GM10248 (cell line): ENCODE data around the gene SPIN2A.
"Not testable (repeated sequence)": the region's sequence is repeated elsewhere in the genome, so short reads cannot be mapped to it uniquely, and the experiment has no call there.

Experiments
- CTCF ChIA-PET: fragments of 300-600 bp; sonication (Branson Sonifier 250); formaldehyde crosslinking; extraction: SDS; loops from one replicate; lab custom pipeline; 2021; ENCODE audit warnings: antibody characterized with exemption; lab: Yijun Ruan, JAX
- POLR2A ChIA-PET: fragments of 350-650 bp; sonication (Branson Sonifier 250); formaldehyde crosslinking; extraction: SDS; loops from one replicate; lab custom pipeline; 2020; ENCODE audit warnings: antibody characterized with exemption; lab: Yijun Ruan, JAX
- DNase-seq: peaks from one replicate; pipeline ENCODE4 v3.0.0; 2012; ENCODE audit errors: extremely low spot score
- CTCF ChIP-seq: IDR thresholded peaks from 2 replicates; pipeline ENCODE4 v1.5.1; 2012; ENCODE audit warnings: mild to moderate bottlenecking, low read depth; ENCODE audit errors: extremely low read depth, missing control alignments, control extremely low read depth

The SPIN2A gene

GRCh38 chrX:57137073-57137472 lies at the start of gene SPIN2A:
TSS of gene SPIN2A (minus strand) at chrX:57137397. CDS start at chrX:57136597, 800 bp downstream.
- CTCF ChIA-PET, POLR2A ChIA-PET, DNase-seq: not testable (repeated sequence)

- DNase-seq, result no peak
- ChIA-PET CTCF (interaction anchor here (1.1 kb wide), 2 partner anchors 9 to 12 kb away, joined by 3 read pairs; no protein-coding TSS in a partner anchor), POLR2A (no interaction called here)
- TF ChIP-seq CTCF, result no peak
These were observed 41.4 kb upstream of the SPIN2A start for GRCh38 chrX:57178605-57179004.

GRCh38 chrX:57177070-57177469 lies 39.9 kb upstream of the SPIN2A start:
- ChIA-PET POLR2A (no interaction called here), CTCF (no interaction called here)
- no peak for TF ChIP-seq CTCF
- no peak for DNase-seq

- TF ChIP-seq CTCF, result no peak
- ChIA-PET CTCF (no interaction called here), POLR2A (no interaction called here)
- DNase-seq, result no peak
These were observed 35.3 kb upstream of the SPIN2A start for GRCh38 chrX:57172544-57172943.

GRCh38 chrX:57156397-57157049 lies 19.3 kb upstream of the SPIN2A start:
- DNase-seq, result no peak
- ChIA-PET POLR2A (no interaction called here), CTCF (interaction anchor here (1.6 kb wide), 1 partner anchor 297 kb away, joined by 13 read pairs; no protein-coding TSS in a partner anchor)
- peak; percentile 34 for TF ChIP-seq CTCF

GRCh38 chrX:57155171-57155570 lies 18.0 kb upstream of the SPIN2A start:
- CTCF ChIA-PET, result interaction anchor here (0.8 to 1.6 kb wide), 3 partner anchors 11 to 299 kb away, joined by 3 to 13 read pairs (median 3); no protein-coding TSS in a partner anchor
- DNase-seq, result no peak
- POLR2A ChIA-PET, result no interaction called here
- TF ChIP-seq CTCF, result no peak

- POLR2A ChIA-PET, CTCF ChIA-PET, DNase-seq: not testable (repeated sequence)
These were observed 15.0 kb upstream of the SPIN2A start for GRCh38 chrX:57152222-57152621.
